ENCODE data around the gene PKP4.

The PKP4 gene

DNA sequence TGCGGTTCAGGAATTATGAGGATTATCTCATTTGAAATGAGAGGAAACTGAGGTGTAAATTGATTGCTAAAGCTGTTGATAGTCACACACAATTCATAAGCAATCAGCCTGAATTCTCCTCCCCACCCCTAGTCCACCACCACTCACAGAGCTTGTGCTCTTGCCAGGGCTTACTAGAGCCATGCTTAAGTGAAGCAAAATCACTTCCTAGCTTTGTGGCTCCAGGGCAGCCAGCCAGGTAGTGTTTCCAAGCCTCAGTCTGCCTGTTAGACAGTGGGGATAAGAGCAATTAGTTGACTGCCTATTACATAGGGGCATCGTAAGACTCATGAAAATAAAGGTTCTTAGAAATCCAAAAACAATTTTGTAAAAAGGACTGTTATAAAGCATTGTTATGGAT is 87.2 kb downstream of the PKP4 start:
- DNase-seq (ENCODE audit: low read depth) = no peak
- no peak for TF ChIP-seq CTCF (IDR thresholded peaks at IDR 0.05; ENCODE audit: insufficient read depth, low read depth, low read length, missing control alignments)

DNA sequence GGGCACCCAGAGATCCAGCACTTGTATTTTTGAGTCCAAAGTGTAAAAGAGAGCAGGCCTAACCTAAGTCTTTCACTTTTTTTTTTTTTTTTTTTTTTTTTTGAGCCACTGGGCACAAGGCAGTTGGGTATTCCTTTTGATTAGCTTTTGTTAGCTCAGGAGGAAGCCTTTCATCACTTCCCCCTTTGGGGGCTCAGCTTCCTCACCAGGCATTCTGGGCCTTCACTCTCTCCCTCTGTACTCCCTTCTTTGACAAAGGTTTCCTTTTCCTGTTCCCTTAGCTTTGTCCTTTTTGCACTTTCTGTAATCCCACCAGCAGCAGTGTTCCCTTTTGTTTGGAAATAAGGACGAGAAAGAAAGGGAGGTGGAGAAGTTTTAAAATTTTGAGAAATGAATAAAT is 88.2 kb downstream of the PKP4 start:
- no peak for DNase-seq (ENCODE audit: low read depth)
- no peak for TF ChIP-seq CTCF (IDR thresholded peaks at IDR 0.05; ENCODE audit: insufficient read depth, low read depth, low read length, missing control alignments)
- no peak overlapping the region for H3K4me3 ChIP-seq (ENCODE audit: low read length)

More for the DNA sequence above, 87.2 kb downstream of the PKP4 start:
- no peak overlapping the region for H3K4me3 ChIP-seq (ENCODE audit: low read length)

- no peak for DNase-seq (ENCODE audit: low read depth)
- no peak for TF ChIP-seq CTCF (IDR thresholded peaks at IDR 0.05; ENCODE audit: insufficient read depth, low read depth, low read length, missing control alignments)
- H3K4me3 ChIP-seq (ENCODE audit: low read length) = no peak overlapping the region
Measured at GRCh38 chr2:158546412-158547144, 89.8 kb downstream of the PKP4 start.

DNA sequence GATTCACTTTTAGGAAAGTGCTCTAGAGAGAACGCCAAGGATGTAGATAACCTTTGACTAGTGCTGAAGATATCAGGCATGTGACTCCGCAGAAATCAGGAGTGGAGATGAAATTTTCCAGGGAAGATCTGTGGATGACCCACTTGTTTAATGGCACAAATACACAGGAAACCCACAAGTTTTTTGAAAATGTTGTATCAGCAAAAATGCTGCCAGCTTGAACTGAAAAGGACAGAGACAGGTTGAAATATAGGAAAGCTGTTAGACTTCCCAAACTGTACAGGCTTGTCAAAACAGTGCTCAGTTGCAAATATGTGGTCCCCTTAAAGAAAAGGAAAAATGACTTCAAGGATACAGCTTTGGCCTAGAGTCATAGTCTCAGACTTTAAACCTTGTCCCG is 96.5 kb downstream of the PKP4 start:
- H3K4me3 ChIP-seq (ENCODE audit: low read length) = no peak overlapping the region
- TF ChIP-seq CTCF (IDR thresholded peaks at IDR 0.05; ENCODE audit: insufficient read depth, low read depth, low read length, missing control alignments) = no peak
- no peak for DNase-seq (ENCODE audit: low read depth)

- DNase-seq (ENCODE audit: low read depth) = no peak
- TF ChIP-seq CTCF (IDR thresholded peaks at IDR 0.05; ENCODE audit: insufficient read depth, low read depth, low read length, missing control alignments) = no peak
- no peak overlapping the region for H3K4me3 ChIP-seq (ENCODE audit: low read length)
Measured at GRCh38 chr2:158554996-158555395, 98.2 kb downstream of the PKP4 start.

- no peak overlapping the region for H3K4me3 ChIP-seq (ENCODE audit: low read length)
- TF ChIP-seq CTCF (IDR thresholded peaks at IDR 0.05; ENCODE audit: insufficient read depth, low read depth, low read length, missing control alignments) = no peak
- DNase-seq (ENCODE audit: low read depth) = no peak
Measured at GRCh38 chr2:158556124-158556523, 99.4 kb downstream of the PKP4 start.

GRCh38 chr2:158557752-158558151 is 101.0 kb downstream of the PKP4 start:
- DNase-seq (ENCODE audit: low read depth) = no peak
- H3K4me3 ChIP-seq (ENCODE audit: low read length) = no peak overlapping the region
- no peak for TF ChIP-seq CTCF (IDR thresholded peaks at IDR 0.05; ENCODE audit: insufficient read depth, low read depth, low read length, missing control alignments)

Data from epithelial cell of esophagus (primary cell).